Karpas-422 (cell line): ENCODE measurements around the gene COL1A1. TPM values are rescaled to one million over a fixed set of nuclear protein-coding genes. Genes with fewer than 3 reads are reported as not detected.

Experiments used
- DNase-seq: peaks from one replicate; pipeline ENCODE4 v3.0.0-alpha.2; 2015
- H2AFZ ChIP-seq: fragments of 200-600 bp; sonication (generic); 2 replicates; pipeline ENCODE4 v1.6.1; 2014; ENCODE audit warnings: antibody characterized with exemption, low read length, mixed read lengths
- H3K27ac ChIP-seq: fragments of 200-600 bp; sonication (generic); 2 replicates; pipeline ENCODE4 v1.5.1; 2014; ENCODE audit warnings: mild to moderate bottlenecking, low read length, moderate library complexity
- H3K27me3 ChIP-seq: fragments of 200-600 bp; sonication (generic); 2 replicates; pipeline ENCODE4 v1.6.1; 2014; ENCODE audit warnings: low read length, mixed read lengths
- H3K36me3 ChIP-seq: fragments of 200-600 bp; sonication (generic); 2 replicates; pipeline ENCODE4 v1.6.1; 2014; ENCODE audit warnings: low read length, mixed read lengths; ENCODE audit not compliant: insufficient read depth
- H3K4me1 ChIP-seq: fragments of 200-600 bp; sonication (generic); 2 replicates; pipeline ENCODE4 v1.6.1; 2014; ENCODE audit warnings: mild to moderate bottlenecking, low read length, mixed read lengths
- H3K4me2 ChIP-seq: fragments of 200-600 bp; sonication (generic); 2 replicates; pipeline ENCODE4 v1.6.1; 2014; ENCODE audit warnings: low read length, low read depth, mild to moderate bottlenecking; ENCODE audit not compliant: poor library complexity, severe bottlenecking
- H3K4me3 ChIP-seq: fragments of 200-600 bp; sonication (generic); 2 replicates; pipeline ENCODE4 v1.5.1; 2014; ENCODE audit warnings: mild to moderate bottlenecking, antibody characterized with exemption, low read length, mixed read lengths
- H3K79me2 ChIP-seq: fragments of 200-600 bp; sonication (generic); 2 replicates; pipeline ENCODE4 v1.6.1; 2014; ENCODE audit warnings: mild to moderate bottlenecking, low read length, mixed read lengths
- H3K9ac ChIP-seq: fragments of 200-600 bp; sonication (generic); 2 replicates; pipeline ENCODE4 v1.6.0; 2014; ENCODE audit warnings: low read length
- H3K9me2 ChIP-seq: fragments of 200-600 bp; sonication (generic), shearing (Covaris generic); replicated peaks from 2 replicates; pipeline ENCODE4 v1.6.0; 2014; ENCODE audit warnings: mild to moderate bottlenecking, low read length, moderate library complexity; ENCODE audit not compliant: insufficient read depth
- H3K9me3 ChIP-seq: fragments of 300-700, 200-600 bp; sonication (generic); 2 replicates; pipeline ENCODE4 v1.6.1; 2014; ENCODE audit warnings: low read length, mixed read lengths
- H4K20me1 ChIP-seq: fragments of 200-600 bp; sonication (generic); 2 replicates; pipeline ENCODE4 v1.6.1; 2014; ENCODE audit warnings: mild to moderate bottlenecking, antibody characterized with exemption, low read length, low read depth; ENCODE audit not compliant: insufficient read depth
- total RNA-seq: library from RNA; depleted of rRNA; stranded (reverse); fragments of >200 nt; shearing (Covaris generic); gene quantifications from 2 replicates; pipeline ENCODE4 v1.2.3, GENCODE V29; 2014; ENCODE audit warnings: low replicate concordance

COL1A1 gene
- total RNA-seq, 1 experiment from 2014 or later: not detected

DNA sequence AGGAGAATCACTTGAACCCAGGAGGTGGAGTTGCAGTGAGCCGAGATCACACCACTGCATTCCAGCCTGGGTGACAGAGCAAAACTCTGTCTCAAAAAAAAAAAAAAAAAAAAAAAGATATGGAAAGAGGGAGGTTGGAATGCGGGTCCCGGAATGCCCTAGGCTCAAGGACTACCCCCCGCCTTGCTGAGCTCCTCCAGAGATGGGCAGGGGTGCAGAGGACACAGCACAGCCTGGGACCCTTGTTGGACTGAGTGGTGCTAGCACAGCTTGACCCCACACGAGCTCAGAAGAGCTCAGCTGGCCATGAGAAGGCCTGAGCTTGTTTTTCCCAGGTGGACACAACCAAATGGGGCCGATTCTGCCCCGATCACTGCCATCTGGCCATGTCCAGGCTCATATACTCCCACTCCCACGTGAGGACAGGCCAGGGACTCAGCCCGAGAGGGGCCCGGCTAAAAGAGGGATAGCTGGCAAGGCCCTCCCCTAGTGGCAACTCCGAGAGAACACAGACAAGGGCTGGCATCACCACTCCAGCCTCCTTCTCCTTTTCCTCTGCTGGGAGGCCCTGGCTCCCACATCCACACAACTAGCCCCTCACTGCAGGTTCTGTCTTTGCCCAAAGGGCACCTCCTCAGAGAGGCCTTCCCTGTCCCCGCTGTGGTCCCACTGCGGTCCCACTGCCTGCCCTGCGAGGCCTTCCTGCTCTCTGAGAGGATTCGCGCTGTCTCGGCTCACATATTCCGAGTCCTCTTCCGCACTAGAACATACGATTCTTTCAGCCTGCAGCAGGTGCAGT, 24.7 kb downstream of the COL1A1 start:
- no peaks in the 10 kb centered on the region for H3K27me3 ChIP-seq
- H4K20me1 ChIP-seq: no peaks in the 10 kb centered on the region
- no peak overlapping the region for H3K4me2 ChIP-seq
- no peak for DNase-seq
- no peak overlapping the region for H3K9ac ChIP-seq
- H3K4me3 ChIP-seq: no peak overlapping the region
- H3K27ac ChIP-seq: no peak overlapping the region
- H3K9me3 ChIP-seq: no peaks in the 10 kb centered on the region
- no peaks in the 10 kb centered on the region for H3K9me2 ChIP-seq
- H3K4me1 ChIP-seq: peaks cover 4% of the 10 kb centered on the region
- no peaks in the 10 kb centered on the region for H3K79me2 ChIP-seq
- H3K36me3 ChIP-seq: no peaks in the 10 kb centered on the region
- no peak overlapping the region for H2AFZ ChIP-seq

DNA sequence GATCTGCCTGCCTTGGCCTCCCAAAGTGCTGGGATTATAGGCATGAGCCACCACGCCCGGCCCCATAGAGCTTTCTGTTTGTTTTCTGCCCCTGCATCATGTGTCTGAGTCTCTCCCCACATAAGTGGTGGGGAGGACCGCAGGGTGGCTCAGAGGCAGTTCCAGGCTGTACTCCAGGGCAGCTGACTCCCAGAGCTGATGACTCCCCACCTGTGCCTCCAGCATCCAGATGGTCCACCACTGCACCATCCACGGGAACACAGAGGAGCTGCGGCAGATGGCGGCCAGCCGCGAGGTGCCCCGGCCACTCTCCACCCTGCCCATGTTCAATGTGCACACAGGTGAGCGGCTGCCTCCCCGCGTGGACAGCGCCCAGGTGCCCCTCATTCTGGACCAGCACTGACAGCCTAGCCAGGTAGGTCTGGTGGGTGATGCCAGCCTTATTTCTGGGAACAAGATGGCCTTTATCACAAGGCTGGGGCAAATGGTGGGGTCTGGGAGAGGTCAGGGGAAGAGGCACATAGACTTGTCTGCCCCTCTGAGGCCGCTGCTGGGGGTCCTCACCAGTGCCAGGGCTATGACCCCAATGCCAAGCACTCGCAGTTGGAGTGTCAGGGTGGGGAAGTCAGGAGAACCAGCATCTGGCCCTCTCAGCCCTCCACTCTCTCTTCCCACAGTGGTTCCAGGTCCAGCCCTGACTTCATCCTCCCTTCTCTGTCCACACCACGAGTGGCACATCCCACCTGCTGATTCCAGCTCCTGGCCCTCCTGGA, 26.2 kb downstream of the COL1A1 start:
- no peak overlapping the region for H3K4me3 ChIP-seq
- no peaks in the 10 kb centered on the region for H3K9me2 ChIP-seq
- no peaks in the 10 kb centered on the region; the same call in 1 of the 2 replicates for H4K20me1 ChIP-seq
- no peaks in the 10 kb centered on the region for H3K36me3 ChIP-seq
- H3K79me2 ChIP-seq: no peaks in the 10 kb centered on the region
- no peak overlapping the region for H3K9ac ChIP-seq
- H3K9me3 ChIP-seq: no peaks in the 10 kb centered on the region
- no peak overlapping the region for H2AFZ ChIP-seq
- no peak overlapping the region for H3K4me2 ChIP-seq
- DNase-seq: no peak
- H3K27me3 ChIP-seq: no peaks in the 10 kb centered on the region
- no peak overlapping the region for H3K27ac ChIP-seq
- peaks cover 4% of the 10 kb centered on the region for H3K4me1 ChIP-seq

DNA sequence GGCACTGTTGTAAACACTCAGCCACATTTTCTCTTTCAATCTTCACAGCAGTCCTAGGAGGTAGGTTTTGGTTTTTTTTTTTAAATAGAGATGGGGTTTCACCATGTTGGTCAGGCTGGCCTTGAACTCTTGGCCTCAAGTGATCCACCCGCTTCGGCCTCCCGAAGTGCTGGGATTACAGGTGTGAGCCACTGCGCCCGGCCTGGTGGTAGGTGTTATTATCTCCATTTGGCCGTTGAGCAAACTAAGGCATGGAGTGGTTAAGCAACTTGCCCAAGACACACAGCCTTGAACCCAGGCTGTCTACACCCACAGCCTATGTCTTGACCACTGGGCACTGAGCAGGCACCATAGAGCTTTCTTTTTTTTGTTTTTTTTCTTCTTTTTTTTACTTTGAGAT, 27.0 kb downstream of the COL1A1 start:
- Histone ChIP-seq H3K4me2 (no peak overlapping the region), H3K79me2 (no peaks in the 10 kb centered on the region), H3K4me1 (peaks cover 4% of the 10 kb centered on the region), H3K9me2 (no peaks in the 10 kb centered on the region), H3K9ac (no peak overlapping the region), H3K4me3 (no peak overlapping the region), H3K9me3 (no peaks in the 10 kb centered on the region), H4K20me1 (no peaks in the 10 kb centered on the region; the same call in 1 of the 2 replicates), H3K36me3 (no peaks in the 10 kb centered on the region), H3K27ac (no peak overlapping the region), H3K27me3 (no peaks in the 10 kb centered on the region), H2AFZ (no peak overlapping the region)
- DNase-seq: no peak

DNA sequence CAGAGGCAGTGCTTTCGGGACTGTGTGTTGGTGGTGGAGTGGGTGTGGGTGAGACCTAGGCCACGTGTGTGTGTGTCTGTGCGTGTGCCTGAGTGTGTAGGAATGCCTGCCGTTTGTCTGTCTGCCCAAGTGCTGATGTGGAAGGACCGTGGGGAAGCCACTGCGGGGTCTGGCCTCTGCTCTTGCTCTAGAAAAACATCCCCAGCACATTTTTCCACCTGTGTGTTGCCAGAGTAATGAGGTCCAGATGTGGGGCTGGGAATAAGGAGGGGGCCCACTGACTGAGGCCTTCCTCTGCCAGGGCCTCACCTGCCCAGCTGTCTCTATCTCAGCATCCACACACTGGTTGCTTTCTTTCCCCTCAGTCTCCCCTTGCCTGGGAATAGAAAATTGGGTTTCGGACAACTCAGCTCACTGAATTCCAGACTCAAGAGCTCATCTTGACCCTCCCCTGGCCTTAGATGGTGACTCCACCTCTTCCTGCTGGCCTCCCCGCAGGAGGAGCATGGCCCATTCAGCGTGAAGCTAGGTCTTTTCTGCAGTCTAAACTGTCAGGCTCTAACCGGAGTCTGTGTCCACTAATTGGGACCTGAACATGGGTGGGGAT, 28.0 kb downstream of the COL1A1 start:
- Histone ChIP-seq H3K9me3 (no peaks in the 10 kb centered on the region), H3K4me3 (no peak overlapping the region), H4K20me1 (no peaks in the 10 kb centered on the region; the same call in 1 of the 2 replicates), H3K79me2 (no peaks in the 10 kb centered on the region), H3K4me1 (peaks cover 4% of the 10 kb centered on the region), H3K27ac (no peak overlapping the region), H3K4me2 (no peak overlapping the region), H3K9ac (no peak overlapping the region), H3K27me3 (no peaks in the 10 kb centered on the region), H2AFZ (no peak overlapping the region), H3K36me3 (no peaks in the 10 kb centered on the region), H3K9me2 (no peaks in the 10 kb centered on the region)
- DNase-seq: no peak

DNA sequence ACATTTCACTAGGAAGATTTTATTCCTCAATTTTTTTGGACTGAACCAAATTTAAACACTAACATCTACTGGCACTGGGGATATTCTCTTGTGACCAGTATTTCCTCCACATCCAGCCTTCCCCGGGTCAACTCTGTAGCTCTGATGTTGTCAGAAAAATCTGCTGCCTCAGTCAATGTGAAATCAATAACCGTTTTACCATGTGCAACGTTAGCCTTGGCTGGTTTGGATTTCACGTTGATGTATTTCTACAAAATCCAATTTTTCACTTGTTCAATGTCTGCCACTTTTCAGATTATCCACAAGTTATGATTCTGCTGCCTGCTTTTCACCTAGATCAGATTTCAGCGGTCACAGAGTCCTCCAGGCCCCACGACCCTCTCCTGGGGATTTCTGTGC, 28.5 kb downstream of the COL1A1 start:
- no peak for DNase-seq
- H3K36me3 ChIP-seq: no peaks in the 10 kb centered on the region
- no peak overlapping the region for H3K4me2 ChIP-seq

DNA sequence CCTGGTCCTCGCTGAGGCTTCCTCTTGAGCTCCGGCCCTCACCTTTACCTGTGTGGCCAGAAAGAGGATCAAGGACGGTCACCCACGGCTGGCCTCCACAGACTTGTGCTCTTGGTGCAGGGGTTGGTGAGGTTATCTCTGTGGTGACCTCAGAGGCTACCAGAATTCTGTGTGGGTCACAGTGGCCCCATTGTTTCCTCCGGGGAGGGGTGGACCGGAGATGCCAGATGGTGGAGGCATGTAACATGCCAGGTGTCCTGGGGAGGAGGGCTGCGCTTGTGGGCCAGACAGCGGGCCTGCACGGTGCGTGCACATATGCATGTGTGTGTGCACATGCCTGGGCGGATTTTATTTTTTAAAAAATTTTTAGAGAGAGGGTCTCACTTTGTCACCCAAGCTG, 29.3 kb downstream of the COL1A1 start:
- H4K20me1 ChIP-seq: no peaks in the 10 kb centered on the region; the same call in 1 of the 2 replicates
- H3K79me2 ChIP-seq: no peaks in the 10 kb centered on the region
- peaks cover 13% of the 10 kb centered on the region for H3K4me1 ChIP-seq
- H3K9ac ChIP-seq: no peak overlapping the region
- H3K4me2 ChIP-seq: no peak overlapping the region
- no peaks in the 10 kb centered on the region for H3K27me3 ChIP-seq
- no peaks in the 10 kb centered on the region for H3K9me2 ChIP-seq
- DNase-seq: no peak
- H3K9me3 ChIP-seq: no peaks in the 10 kb centered on the region
- no peak overlapping the region for H3K27ac ChIP-seq
- no peak overlapping the region for H3K4me3 ChIP-seq
- no peak overlapping the region for H2AFZ ChIP-seq
- H3K36me3 ChIP-seq: no peaks in the 10 kb centered on the region

More for the DNA sequence above, 28.5 kb downstream of the COL1A1 start:
- Histone ChIP-seq H3K27me3 (no peaks in the 10 kb centered on the region), H3K27ac (no peak overlapping the region), H4K20me1 (no peaks in the 10 kb centered on the region; the same call in 1 of the 2 replicates), H3K4me1 (peaks cover 5% of the 10 kb centered on the region), H3K9me3 (no peaks in the 10 kb centered on the region), H2AFZ (no peak overlapping the region), H3K79me2 (no peaks in the 10 kb centered on the region), H3K4me3 (no peak overlapping the region), H3K9me2 (no peaks in the 10 kb centered on the region), H3K9ac (no peak overlapping the region)

DNA sequence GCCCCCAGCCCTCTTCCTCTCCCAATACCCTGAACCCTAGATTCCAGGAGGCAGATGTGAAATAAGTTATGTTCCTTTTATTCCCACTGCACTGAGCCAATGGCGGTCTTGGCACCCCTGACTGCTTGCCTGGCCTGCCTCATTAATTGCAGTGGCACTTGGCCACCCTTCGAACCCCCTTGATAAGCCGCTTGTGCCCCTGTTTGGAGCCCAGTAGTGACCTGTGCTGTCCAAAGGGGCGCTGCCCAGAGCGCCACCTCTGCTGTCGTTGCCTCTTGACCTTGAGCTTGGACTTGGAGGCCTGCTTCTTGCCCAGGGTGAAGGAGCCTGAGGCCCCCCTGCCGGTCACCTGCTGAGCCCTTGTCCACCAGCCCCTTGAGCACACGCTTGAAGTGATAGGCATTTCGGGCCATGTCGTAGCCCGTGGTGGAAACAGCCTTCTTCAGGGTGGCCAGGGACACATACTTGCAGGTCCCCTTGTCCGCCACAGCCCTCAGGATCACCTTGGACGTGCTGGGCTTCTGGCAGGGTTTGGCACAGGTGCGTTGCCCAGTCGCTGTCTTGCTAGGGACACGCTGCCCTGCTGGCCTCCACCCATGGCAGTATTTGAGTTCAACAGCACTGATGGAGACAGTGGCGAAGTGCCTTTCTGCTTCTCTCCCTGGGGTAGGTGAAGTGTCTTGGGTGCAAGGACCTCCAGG, 29.9 kb downstream of the COL1A1 start:
- Histone ChIP-seq H3K4me1 (peaks cover 14% of the 10 kb centered on the region), H3K4me3 (no peak overlapping the region), H3K27me3 (no peaks in the 10 kb centered on the region), H3K4me2 (no peak overlapping the region), H3K27ac (no peak overlapping the region), H3K36me3 (no peaks in the 10 kb centered on the region), H3K9ac (no peak overlapping the region), H3K79me2 (no peaks in the 10 kb centered on the region), H3K9me3 (no peaks in the 10 kb centered on the region), H4K20me1 (no peaks in the 10 kb centered on the region; the same call in 1 of the 2 replicates), H3K9me2 (no peaks in the 10 kb centered on the region), H2AFZ (no peak overlapping the region)
- DNase-seq: no peak
